Fibroblast of peridontal ligament (primary cell): ENCODE measurements around the gene FXYD5.
"Not testable (repeated sequence)": the region's sequence is repeated elsewhere in the genome, so short reads cannot be mapped to it uniquely, and the experiment has no call there.

ENCODE experiments used
- DNase-seq: peaks from one replicate; pipeline ENCODE4 v3.0.0-alpha.2; 2010; ENCODE audit errors: extremely low read depth

Gene FXYD5

GRCh38 chr19:35177377-35178274 lies 23.1 kb downstream of the FXYD5 start:
- no peak for DNase-seq

DNA sequence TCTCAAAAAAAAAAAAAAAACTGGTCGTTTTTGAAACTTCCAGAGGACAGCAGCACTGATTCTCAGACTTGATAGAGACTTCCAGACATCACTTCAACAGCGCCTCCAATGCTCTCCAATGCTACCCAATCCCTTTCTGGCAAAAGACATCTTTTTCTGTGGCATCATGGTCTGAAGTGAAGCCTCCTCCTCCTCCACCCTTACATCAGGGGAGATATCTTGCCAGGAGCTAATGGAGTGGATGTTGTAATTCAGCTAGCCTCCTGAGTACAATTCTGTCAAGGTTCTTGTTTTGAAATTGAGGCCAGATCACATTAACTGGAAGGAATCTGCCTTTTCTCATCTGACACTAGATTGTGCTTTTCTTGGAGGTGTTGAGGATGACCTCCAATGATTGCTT lies 24.2 kb downstream of the FXYD5 start:
- DNase-seq, result no peak

DNA sequence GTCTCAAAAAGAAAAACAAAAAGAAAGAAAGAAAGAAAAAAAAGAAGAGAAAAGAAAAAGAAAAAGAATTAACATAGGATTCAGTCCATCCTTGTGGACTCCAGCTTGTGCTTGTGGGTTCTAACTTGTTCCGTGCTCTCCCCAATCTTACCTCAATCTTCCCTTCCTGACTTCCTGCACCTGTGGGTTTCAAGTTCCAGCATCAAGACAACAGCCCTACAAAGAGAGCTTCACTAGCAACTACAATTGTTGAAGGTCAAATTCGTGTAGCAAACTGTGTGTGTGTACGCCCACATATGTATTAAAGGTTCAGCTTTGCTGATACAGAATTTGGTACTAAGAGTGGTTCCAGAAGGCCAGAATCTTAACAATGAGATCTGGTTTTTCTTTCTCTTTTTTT lies 25.3 kb downstream of the FXYD5 start:
- DNase-seq, result no peak

DNA sequence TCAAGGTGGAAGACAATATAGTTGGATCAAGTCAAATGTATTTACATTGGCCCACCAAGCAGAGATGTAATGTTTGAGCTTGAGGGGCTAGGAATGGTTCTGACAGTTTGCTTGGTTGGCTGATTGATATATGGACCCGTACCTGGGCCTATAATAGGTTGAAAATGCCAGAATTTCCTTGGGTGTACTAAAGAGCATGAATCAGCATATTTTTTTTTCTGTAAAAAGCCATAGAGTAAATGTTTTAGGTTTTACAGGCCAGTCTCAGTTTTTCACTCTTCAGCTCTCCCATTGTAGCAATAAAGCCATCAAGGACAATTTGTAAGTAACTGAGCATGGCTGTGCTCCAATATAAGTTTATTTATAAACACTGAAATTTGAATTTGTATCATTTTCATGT lies 26.9 kb downstream of the FXYD5 start:
- DNase-seq, result no peak

GRCh38 chr19:35184267-35184666 lies 29.7 kb downstream of the FXYD5 start:
- no peak for DNase-seq

GRCh38 chr19:35184884-35185283 lies 30.3 kb downstream of the FXYD5 start:
- no peak for DNase-seq

DNA sequence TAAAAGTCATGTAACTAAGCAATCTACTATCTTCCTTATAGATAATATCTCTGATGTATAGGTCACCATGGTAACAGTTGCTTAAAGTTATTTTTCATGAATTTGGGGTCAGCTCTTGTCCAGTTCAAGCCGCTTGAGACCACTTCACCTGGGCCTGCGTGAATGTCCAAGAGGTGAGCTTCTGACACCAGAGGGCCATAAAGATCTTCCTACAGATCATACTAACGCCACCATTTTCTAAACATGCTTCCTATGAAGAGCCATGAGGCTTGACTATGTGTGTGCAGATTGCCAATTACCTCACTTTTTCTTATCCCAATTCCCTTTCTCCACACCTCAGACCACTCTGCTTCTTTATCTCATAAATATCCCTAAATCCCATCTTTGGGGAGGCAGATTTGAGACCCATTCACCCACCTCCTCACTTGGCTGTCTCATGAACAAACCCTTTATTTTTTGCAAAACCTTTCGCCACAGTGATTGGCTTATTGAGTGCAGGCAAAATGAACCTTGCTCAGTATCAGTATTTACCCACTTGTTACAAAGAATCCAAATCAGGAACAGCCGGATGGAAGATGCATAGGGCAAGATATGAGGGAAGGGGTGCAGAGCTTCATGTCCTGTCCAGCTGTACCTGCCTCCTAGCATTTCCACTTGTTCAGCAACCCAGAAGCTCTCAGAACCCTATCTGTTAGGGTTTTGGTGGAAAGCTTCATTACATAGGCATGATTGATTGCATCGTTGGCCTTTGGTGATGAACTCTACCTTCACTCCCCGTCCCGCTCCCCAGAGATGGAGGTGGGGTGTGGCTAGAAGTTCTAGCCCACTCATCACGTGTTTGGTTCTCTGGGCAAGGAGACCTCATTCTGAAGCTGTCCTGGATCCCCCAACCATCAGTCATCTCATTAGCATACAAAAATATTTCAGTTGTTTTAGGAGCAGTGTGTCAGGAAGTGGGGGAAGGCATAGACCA lies 39.8 kb downstream of the FXYD5 start:
- no peak for DNase-seq

DNA sequence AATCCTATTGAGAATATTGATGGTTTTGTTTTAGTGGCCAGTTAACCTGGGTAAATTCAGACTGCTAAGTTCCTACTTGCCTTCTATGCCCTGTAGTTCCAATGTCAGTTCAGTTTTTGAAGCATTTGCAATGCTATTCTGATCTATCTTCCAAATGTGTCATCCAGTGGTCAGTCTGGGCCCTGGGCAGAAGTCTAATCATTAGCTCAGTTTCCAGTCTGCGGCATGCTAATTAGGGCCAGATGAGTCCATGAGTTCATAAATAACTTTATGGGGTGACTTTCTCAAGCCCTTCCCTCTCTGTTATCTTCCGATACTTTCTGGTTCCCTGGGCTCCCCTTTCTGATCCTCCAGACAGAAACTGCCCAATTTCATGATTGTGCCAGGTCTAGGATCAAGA lies 41.3 kb downstream of the FXYD5 start:
- peak; percentile 24 for DNase-seq

GRCh38 chr19:35196861-35197260 lies 42.3 kb downstream of the FXYD5 start:
- not testable (repeated sequence) for DNase-seq

DNA sequence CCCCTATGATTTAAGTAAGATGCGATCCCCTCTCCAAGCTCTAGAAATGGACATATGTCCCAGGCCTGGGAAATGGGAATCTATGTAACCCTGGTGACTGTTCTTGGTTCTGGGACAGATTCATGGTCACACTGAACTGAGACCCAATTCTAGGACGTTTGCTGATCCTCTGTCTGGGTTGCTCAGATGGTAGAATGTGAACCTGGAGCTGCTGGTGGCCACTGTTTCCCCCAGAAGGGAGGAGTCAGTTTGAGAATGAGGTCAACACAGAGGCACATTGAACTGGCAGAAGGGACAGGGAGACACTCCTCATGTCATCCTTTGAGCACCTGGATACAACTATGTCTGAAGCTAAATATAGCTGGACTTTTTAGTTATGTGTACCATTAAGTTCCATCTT lies 44.9 kb downstream of the FXYD5 start:
- no peak for DNase-seq

GRCh38 chr19:35202722-35203688 lies 48.5 kb downstream of the FXYD5 start:
- DNase-seq, result no peak

DNA sequence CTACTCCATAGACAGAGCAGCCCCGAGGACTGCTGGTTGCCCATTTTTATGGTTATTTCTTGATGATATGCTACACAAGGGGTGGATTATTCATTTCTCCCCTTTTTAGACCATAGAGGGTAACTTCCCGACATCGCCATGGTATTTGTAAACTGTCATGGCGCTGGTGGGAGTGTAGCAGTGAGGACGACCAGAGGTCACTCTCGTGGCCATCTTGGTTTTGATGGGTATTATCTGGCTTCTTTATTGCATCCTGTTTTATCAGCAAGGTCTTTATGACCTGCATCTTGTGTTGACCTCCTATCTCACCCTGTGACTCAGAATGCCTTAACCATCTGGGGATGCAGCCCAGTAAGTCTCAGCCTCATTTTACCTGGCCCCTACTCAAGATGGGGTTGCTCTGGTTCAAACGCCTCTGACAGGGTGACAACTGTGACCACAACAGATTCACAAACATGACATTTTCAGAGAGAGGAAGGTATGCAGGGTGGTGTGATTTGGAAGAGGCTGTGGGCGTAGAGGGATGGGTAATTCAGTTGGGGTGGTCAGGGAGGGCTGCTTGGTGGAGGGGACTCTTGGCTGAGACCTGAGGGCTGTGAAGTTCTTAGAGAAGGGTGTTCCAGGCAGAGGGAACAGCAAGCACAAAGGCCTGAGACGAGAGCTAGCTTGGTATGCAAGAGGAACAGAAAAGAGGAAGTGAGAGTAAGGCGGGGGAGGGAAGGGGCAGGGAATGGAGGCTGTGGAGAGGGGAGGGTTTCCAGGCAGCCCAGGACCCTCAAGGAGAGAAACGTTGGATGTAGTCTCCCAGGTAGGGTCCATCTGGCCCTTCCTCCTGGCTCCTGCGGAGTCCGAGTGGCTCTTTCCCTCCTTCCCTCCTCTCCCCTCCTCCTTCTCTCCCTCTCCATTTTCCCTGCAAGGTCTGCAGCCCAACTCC lies 50.5 kb downstream of the FXYD5 start:
- no peak for DNase-seq

DNA sequence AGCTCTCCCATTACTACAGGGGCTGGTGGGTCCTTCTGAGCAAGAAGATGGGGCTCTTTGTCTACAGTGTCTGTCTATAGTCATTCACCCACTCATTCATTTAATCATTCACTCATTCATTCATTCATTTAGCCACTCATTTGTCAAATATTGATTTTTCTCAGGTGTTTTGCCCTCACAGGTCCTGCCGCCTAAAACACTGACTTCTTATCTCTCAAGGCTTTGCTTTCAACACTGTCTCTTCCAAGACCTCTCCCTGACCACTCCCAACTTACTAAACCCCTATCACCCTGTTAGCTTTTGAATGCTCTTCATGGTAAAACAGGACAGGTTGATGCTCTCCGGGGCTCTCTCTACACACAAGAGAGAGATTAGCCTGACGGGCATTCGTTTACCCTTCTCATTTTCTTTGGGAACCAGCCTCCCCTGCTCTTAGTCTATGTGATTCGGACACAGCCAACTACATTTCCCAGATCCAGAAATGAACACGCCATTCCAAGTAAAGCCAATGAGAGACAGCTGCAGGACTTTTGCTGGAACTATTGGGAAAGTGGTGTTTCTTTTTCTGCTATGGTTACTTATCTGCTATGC lies 51.3 kb downstream of the FXYD5 start:
- no peak for DNase-seq

DNA sequence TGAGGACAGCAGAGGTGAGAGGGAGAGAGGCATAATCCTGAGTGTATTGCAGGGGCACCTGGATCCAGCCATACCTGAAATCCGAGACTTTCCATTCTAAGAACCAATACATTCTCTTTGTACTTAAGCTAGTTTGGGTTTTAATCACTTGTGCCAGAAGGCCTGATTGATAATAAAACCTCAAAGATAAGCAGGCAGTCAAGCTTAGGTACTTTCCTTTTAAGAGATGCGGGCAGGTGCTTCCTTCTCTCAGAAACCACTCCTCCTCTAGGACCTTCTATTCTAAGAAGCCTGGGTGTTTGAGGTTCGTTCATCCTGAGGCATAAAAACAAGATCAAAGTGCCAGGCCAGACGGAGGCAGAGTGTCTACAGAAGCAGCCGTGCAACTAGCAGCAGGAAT lies 51.8 kb downstream of the FXYD5 start:
- DNase-seq, result no peak

GRCh38 chr19:35206855-35207254 lies 52.3 kb downstream of the FXYD5 start:
- DNase-seq, result no peak

DNA sequence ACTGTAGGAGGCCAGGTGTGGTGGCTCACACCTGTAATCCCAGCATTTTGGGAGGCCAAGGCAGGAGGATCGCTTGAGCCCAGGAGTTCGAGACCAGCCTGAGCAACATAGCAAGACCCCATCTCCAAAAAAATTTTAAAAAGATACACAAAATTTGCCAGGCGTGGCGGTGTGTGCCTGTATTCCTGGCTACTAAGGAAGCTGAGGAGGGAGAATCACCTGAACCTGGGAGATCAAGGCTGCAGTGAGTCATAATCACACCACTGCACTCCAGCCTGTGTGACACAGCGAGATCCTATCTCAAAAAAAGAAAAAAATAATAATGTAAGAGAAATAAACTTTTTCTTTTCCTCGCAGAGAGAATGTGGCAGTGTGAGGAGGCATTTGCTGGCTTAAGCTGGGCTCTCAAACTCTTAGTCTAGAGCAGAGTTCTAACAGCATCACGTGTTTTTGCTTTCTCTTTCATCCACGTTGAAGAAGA lies 52.9 kb downstream of the FXYD5 start:
- no peak for DNase-seq

GRCh38 chr19:35208121-35208520 lies 53.6 kb downstream of the FXYD5 start:
- no peak for DNase-seq

- DNase-seq, result no peak
These were observed 55.1 kb downstream of the FXYD5 start for GRCh38 chr19:35209646-35210045.

GRCh38 chr19:35211545-35212230 lies 57.2 kb downstream of the FXYD5 start:
- DNase-seq, result no peak
